Upper lobe of left lung (tissue), 6 donors: ENCODE measurements around the gene COBL. TPM values are rescaled to one million over a fixed set of nuclear protein-coding genes. Genes with fewer than 3 reads are reported as not detected.

Source experiments
- ATAC-seq, 2 donors: fragments of 200-7000 bp; cut with Tn5 transposase; one replicate each; pipeline ENCODE4 v1.9.1; 2022; ENCODE audit warnings: mild to moderate bottlenecking in 2 of 2, moderate library complexity in 2 of 2; ENCODE audit not compliant: low FRiP score in 2 of 2
- DNase-seq, 2 donors: peaks; one replicate each; pipeline ENCODE4 v3.0.0-alpha.2; 2019 to 2020
- H3K27ac ChIP-seq, 4 donors: fragments of 200-600 bp; sonication (generic); one replicate each; pipeline ENCODE4 v1.5.1; 2016 to 2019
- H3K27me3 ChIP-seq, 4 donors: fragments of 200-600 bp; sonication (generic); one replicate each; pipeline ENCODE4 v1.5.1; 2017 to 2019
- H3K36me3 ChIP-seq, 4 donors: fragments of 200-600 bp; sonication (generic); one replicate each; pipeline ENCODE4 v1.5.1; 2016 to 2019
- H3K4me1 ChIP-seq, 4 donors: fragments of 200-600 bp; sonication (generic); one replicate each; pipeline ENCODE4 v1.5.1; 2018 to 2019
- H3K4me3 ChIP-seq, 4 donors: fragments of 200-600 bp; sonication (generic); one replicate each; pipeline ENCODE4 v1.5.1; 2017 to 2019; ENCODE audit warnings: mild to moderate bottlenecking in 2 of 4, moderate library complexity in 1 of 4
- H3K9me3 ChIP-seq, 4 donors: fragments of 200-600 bp; sonication (generic); one replicate each; pipeline ENCODE4 v1.5.1; 2018 to 2019
- EP300 ChIP-seq, 4 donors: sonication (generic); formaldehyde crosslinking; IDR thresholded peaks; one replicate each; pipeline ENCODE4 v1.5.1; 2017; ENCODE audit warnings: antibody characterized with exemption in 4 of 4, control low read depth in 2 of 4
- POLR2A ChIP-seq, 4 donors: fragments of 450-650 bp; IDR thresholded peaks; one replicate each; pipeline ENCODE4 v1.5.1; 2016 to 2017; ENCODE audit warnings: antibody characterized with exemption in 4 of 4, mild to moderate bottlenecking in 2 of 4
- POLR2AphosphoS5 ChIP-seq, 2 donors: sonication (generic); formaldehyde crosslinking; IDR thresholded peaks; one replicate each; pipeline ENCODE4 v1.5.1; 2017; ENCODE audit warnings: antibody characterized with exemption in 2 of 2
- WGBS, 2 donors: methylation state at CpG; one replicate each; pipeline ENCODE4 v1.1.5; 2017 to 2018; 5-methylcytosine and 5-hydroxymethylcytosine counted together
- total RNA-seq, 6 donors: library from RNA; depleted of rRNA in 4 of 6; stranded (reverse); fragments of >200 nt in 4 of 6; gene quantifications; one replicate each; pipeline versions ENCODE4 v1.1.0 to v1.2.1, GENCODE V29; 2016 to 2021
- TF ChIP-seq, protein P1 (sequence below), 6 experiments: fragments of 450-650 bp in 4 of 6; fragments of 200-600 bp in 2 of 6; sonication (generic) in 2 of 6; IDR thresholded peaks; one replicate each; pipeline ENCODE4 v1.5.1; 2016 to 2019; ENCODE audit warnings: antibody characterized with exemption in 6 of 6
- donor health status: DM: no; HTN: no; CAD: no; lungs with moderate emphysema.
- donor health status: DM: no; HTN: yes; CAD: no; lungs with severe emphysema.

COBL gene
- total RNA-seq, 6 donors from 2014 or later = 27.0 to 54.7 (median 36.8) TPM

DNA sequence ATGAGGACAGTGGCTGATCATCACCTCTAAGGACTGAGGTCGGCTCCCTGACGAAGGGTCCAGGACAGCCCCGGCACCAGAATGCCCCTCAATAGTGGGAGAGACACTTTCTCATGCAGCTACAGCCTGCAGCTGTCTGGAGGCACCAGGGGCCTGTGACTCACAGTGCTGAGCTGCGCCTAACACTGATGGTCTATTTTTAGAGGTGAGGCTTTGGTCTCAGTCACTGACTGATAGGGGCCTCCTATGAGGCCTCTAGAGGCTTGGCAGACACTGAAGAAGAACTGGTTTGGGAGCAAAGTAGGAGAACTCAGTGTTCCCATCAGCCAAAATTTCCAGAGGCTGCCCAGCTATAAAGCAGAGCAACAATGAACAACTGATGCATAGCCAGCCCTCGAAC is 130.1 kb downstream of the COBL start:
- ATAC-seq = peak in 1 of 2 donors; percentile 38
- Histone ChIP-seq H3K9me3 (no peaks in the 10 kb centered on the region), H3K36me3 (no peaks in the 10 kb centered on the region), H3K4me1 (peaks cover 0 to 6% (median 0%) of the 10 kb centered on the region in 4 donors), H3K27me3 (no peaks in the 10 kb centered on the region), H3K27ac (no peak overlapping the region), H3K4me3 (no peak overlapping the region)
- 57 to 66% methylated on average over 4 to 5 of the region's 5 CpGs for WGBS, 2 donors
- TF ChIP-seq POLR2AphosphoS5 (IDR thresholded peaks at IDR 0.05) (peak in 1 of 2 donors; percentile 64), POLR2A (IDR thresholded peaks at IDR 0.05) (no peak), EP300 (IDR thresholded peaks at IDR 0.05) (no peak)
- TF ChIP-seq, protein P1, sequence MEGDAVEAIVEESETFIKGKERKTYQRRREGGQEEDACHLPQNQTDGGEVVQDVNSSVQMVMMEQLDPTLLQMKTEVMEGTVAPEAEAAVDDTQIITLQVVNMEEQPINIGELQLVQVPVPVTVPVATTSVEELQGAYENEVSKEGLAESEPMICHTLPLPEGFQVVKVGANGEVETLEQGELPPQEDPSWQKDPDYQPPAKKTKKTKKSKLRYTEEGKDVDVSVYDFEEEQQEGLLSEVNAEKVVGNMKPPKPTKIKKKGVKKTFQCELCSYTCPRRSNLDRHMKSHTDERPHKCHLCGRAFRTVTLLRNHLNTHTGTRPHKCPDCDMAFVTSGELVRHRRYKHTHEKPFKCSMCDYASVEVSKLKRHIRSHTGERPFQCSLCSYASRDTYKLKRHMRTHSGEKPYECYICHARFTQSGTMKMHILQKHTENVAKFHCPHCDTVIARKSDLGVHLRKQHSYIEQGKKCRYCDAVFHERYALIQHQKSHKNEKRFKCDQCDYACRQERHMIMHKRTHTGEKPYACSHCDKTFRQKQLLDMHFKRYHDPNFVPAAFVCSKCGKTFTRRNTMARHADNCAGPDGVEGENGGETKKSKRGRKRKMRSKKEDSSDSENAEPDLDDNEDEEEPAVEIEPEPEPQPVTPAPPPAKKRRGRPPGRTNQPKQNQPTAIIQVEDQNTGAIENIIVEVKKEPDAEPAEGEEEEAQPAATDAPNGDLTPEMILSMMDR (IDR thresholded peaks at IDR 0.05) = no peak
- no peak for DNase-seq

DNA sequence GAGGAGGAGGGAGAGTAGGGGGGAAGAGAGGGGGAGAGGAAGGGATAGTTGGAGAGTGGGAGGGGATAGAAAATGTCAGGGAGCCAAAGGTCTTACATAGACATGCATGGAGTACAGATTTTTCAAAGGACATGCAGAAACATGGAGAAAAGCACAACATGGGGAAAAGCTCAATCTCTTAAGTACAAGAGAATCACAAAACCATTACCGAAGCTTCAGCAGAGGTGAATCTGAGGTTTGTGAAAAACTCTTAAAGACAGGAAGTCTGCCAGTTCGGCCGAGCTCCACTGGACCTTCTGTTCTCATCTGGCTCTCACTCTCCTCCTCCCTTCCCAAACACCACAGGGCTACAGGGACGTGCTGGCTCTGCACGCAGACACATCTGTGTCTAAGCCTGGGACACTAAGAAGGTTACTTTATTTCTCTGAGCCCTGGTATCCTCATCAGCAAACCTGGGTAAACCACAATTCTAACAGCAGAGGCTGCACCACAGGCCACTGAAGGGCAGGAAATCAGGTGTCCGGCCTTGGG is 133.9 kb downstream of the COBL start:
- H3K36me3 ChIP-seq = no peaks in the 10 kb centered on the region
- peaks cover 0 to 3% (median 0%) of the 10 kb centered on the region in 4 donors for H3K4me1 ChIP-seq
- DNase-seq (no peak), ATAC-seq (no peak)
- no peak overlapping the region for H3K4me3 ChIP-seq
- TF ChIP-seq, protein P1 (IDR thresholded peaks at IDR 0.05) = no peak
- peak in 1 of 2 donors; percentile 41 for TF ChIP-seq POLR2AphosphoS5 (IDR thresholded peaks at IDR 0.05)
- H3K27me3 ChIP-seq = no peaks in the 10 kb centered on the region
- 51 to 56% methylated on average over 6 of the region's 6 CpGs for WGBS, 2 donors
- no peak overlapping the region for H3K27ac ChIP-seq
- H3K9me3 ChIP-seq = no peaks in the 10 kb centered on the region

DNA sequence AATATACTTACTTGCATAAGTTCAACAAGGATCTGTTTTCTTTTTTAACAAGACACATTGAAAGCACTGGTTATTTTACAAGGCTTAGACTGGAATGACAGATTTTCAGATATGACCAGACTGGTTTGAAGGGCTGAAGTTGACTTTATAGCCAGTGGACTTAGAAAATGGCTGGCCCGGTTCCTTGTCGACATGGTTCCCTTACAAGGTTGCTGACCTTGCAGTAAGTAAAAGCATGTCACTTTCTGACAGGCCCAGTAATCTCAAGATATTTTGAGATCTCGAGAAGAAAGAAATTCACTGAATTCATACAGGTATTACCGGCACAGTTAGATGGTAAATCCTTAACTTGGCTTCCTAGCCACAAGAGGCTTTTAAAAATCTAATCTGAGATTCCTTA is 136.5 kb downstream of the COBL start:
- ATAC-seq (no peak), DNase-seq (no peak)
- H3K27ac ChIP-seq = no peak overlapping the region
- H3K36me3 ChIP-seq = no peaks in the 10 kb centered on the region
- H3K9me3 ChIP-seq = no peaks in the 10 kb centered on the region
- H3K27me3 ChIP-seq = no peaks in the 10 kb centered on the region
- peaks cover 0 to 3% (median 0%) of the 10 kb centered on the region in 4 donors for H3K4me1 ChIP-seq
- TF ChIP-seq POLR2A (IDR thresholded peaks at IDR 0.05) (no peak), EP300 (IDR thresholded peaks at IDR 0.05) (no peak)
- TF ChIP-seq, protein P1 (IDR thresholded peaks at IDR 0.05) = no peak
- no peak overlapping the region for H3K4me3 ChIP-seq
- 69 to 75% methylated on average over 4 of the region's 4 CpGs for WGBS, 2 donors

DNA sequence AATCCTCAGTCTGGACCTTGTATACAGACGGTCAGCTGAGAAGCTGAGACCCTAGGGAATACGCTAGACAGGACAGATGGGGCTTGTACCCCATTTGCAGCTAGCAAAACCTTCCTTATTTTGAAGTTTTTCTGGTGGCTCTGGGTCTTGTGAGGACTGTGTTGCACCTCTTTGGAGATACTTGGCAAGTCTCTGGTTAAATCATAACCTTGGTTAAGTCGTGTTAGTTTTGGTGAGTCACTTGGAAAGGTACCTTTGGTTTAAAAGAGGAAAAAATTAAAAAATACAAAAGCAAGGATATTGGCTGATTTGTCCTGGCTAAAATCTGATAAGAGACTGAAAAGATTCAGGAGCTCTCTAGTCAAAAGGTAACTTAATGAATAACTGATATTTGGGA is 140.6 kb downstream of the COBL start:
- TF ChIP-seq, protein P1 (IDR thresholded peaks at IDR 0.05) = no peak
- TF ChIP-seq EP300 (IDR thresholded peaks at IDR 0.05) (no peak), POLR2A (IDR thresholded peaks at IDR 0.05) (no peak), POLR2AphosphoS5 (IDR thresholded peaks at IDR 0.05) (no peak)
- 45 to 58% methylated on average over 3 of the region's 3 CpGs for WGBS, 2 donors
- DNase-seq = no peak

DNA sequence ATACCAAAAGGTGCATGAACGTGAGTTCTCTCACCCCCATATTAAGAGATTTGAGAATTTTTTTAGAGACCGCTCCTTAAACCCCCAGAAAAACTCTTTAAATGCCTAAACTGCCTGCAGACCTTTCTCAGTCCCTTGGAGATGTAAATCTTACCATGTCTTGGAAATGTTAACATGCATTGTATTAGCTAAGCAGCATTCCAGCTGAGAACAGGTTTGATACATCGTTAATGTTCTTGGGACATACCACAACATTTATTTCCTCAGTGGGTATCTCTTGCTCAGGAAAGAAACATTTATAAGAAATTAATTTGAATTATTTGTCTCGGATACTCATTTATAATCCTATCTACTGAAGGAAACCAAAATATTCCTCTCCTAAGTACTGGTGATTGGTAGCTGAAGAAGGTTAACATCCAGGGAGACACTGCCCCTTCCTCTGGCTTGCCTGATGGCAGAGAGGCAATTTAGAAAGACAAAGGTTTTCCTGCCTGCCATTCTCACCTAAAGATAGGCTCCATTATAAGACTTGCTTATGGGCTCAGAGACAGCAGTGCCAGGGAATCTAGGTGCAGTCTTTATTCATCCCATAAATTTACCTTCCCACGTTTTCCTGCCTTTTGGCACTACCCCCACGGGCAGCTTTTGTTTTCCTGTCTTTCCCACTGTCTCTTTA is 141.2 kb downstream of the COBL start:
- Histone ChIP-seq H3K9me3 (no peaks in the 10 kb centered on the region), H3K27ac (no peak overlapping the region), H3K36me3 (no peaks in the 10 kb centered on the region), H3K4me1 (no peaks in the 10 kb centered on the region), H3K27me3 (no peaks in the 10 kb centered on the region), H3K4me3 (no peak overlapping the region)
- no peak for DNase-seq
- ATAC-seq = no peak
- no peak for TF ChIP-seq POLR2AphosphoS5 (IDR thresholded peaks at IDR 0.05)
- no peak for TF ChIP-seq POLR2A (IDR thresholded peaks at IDR 0.05)
- TF ChIP-seq, protein P1 (IDR thresholded peaks at IDR 0.05) = no peak
- no peak for TF ChIP-seq EP300 (IDR thresholded peaks at IDR 0.05)
- WGBS, 2 donors = 63 to 67% methylated on average over 6 of the region's 6 CpGs

More for the DNA sequence above, 140.6 kb downstream of the COBL start:
- no peak overlapping the region for H3K4me3 ChIP-seq
- H3K4me1 ChIP-seq = no peaks in the 10 kb centered on the region
- ATAC-seq = no peak
- H3K36me3 ChIP-seq = no peaks in the 10 kb centered on the region
- H3K27ac ChIP-seq = no peak overlapping the region
- no peaks in the 10 kb centered on the region for H3K27me3 ChIP-seq
- H3K9me3 ChIP-seq = no peaks in the 10 kb centered on the region
